Body of pancreas (tissue), 4 donors: ENCODE measurements around the gene CDKN2D. TPM values are rescaled to one million over a fixed set of nuclear protein-coding genes. Genes with fewer than 3 reads are reported as not detected.

Experiments used
- ATAC-seq: fragments of 150-250 bp; one replicate; pipeline ENCODE4 v1.9.1; 2016
- DNase-seq, 4 donors: peaks; one replicate each; pipeline ENCODE4 v3.0.0-alpha.2; 2019
- H3K27ac ChIP-seq, 4 donors: fragments of 200-600 bp; sonication (generic); 1 replicate in 3 of 4; 2 replicates in 1 of 4; pipeline versions ENCODE4 v1.5.1 to v1.6.1; 2016 to 2019; ENCODE audit warnings: mild to moderate bottlenecking in 1 of 4, mixed read lengths in 1 of 4, moderate library complexity in 1 of 4
- H3K27me3 ChIP-seq, 2 donors: fragments of 200-600 bp; sonication (generic); one replicate each; pipeline ENCODE4 v1.6.0; 2016; ENCODE audit warnings: mild to moderate bottlenecking in 1 of 2
- H3K36me3 ChIP-seq, 2 donors: fragments of 200-600 bp; sonication (generic); replicated peaks in 1 of 2; 2 replicates each; pipeline ENCODE4 v1.5.1; 2016; ENCODE audit warnings: low read depth in 2 of 2; ENCODE audit not compliant: insufficient read depth in 1 of 2
- H3K4me1 ChIP-seq: fragments of 200-600 bp; sonication (generic); one replicate; pipeline ENCODE4 v1.6.0; 2016
- H3K4me3 ChIP-seq, 2 donors: fragments of 200-600 bp; sonication (generic); 1 replicate in 1 of 2; 2 replicates in 1 of 2; pipeline ENCODE4 v1.5.1; 2016 to 2019
- H3K9me3 ChIP-seq, 3 donors: fragments of 200-600 bp; sonication (generic); 1 replicate in 2 of 3; 2 replicates in 1 of 3; pipeline ENCODE4 v1.5.1; 2016
- CTCF ChIP-seq, 7 experiments: fragments of 450-650 bp in 4 of 7; fragments of 200-600 bp in 3 of 7; sonication (generic) in 3 of 7; IDR thresholded peaks; one replicate each; pipeline ENCODE4 v1.5.1; 2016 to 2019; ENCODE audit warnings: antibody characterized with exemption in 7 of 7
- POLR2A ChIP-seq, 3 donors: fragments of 450-650 bp; IDR thresholded peaks; one replicate each; pipeline ENCODE4 v1.6.1; 2016; ENCODE audit warnings: antibody characterized with exemption in 3 of 3, mild to moderate bottlenecking in 2 of 3
- WGBS, 2 donors: methylation state at CpG; one replicate each; pipeline ENCODE4 v1.1.5; 2017; 5-methylcytosine and 5-hydroxymethylcytosine counted together
- intact Hi-C: fragments of 100-400 bp; cut with DNase I; formaldehyde crosslinking; loops from one replicate; pipeline ENCODE4 v1.15.1; 2023
- total RNA-seq, 2 donors: library from RNA; depleted of rRNA; stranded (reverse); fragments of >200 nt; gene quantifications; one replicate each; pipeline ENCODE4 v1.1.0, GENCODE V29; 2016

Gene CDKN2D
- total RNA-seq, 2 donors from 2014 or later, result 2.6 to 4.9 TPM

- Histone ChIP-seq H3K4me1 (peaks cover 25% of the 10 kb centered on the region), H3K27ac (no peak overlapping the region), H3K4me3 (no peak overlapping the region), H3K27me3 (no peaks in the 10 kb centered on the region), H3K36me3 (peaks cover 0 to 19% of the 10 kb centered on the region in 2 donors), H3K9me3 (no peaks in the 10 kb centered on the region)
- ATAC-seq (no peak), DNase-seq (no peak)
- intact Hi-C loops, result loop anchor here (5.0 kb wide), 1 partner anchor 70 kb away; no protein-coding TSS in a partner anchor
- 85 to 88% methylated on average over 5 of the region's 5 CpGs for WGBS, 2 donors
- TF ChIP-seq POLR2A (IDR thresholded peaks at IDR 0.05) (no peak), CTCF (IDR thresholded peaks at IDR 0.05) (no peak)
Observed at GRCh38 chr19:10562609-10563008, 6.2 kb downstream of the CDKN2D start.

GRCh38 chr19:10560154-10560553 lies 8.6 kb downstream of the CDKN2D start:
- 86 to 92% methylated on average over 7 of the region's 7 CpGs for WGBS, 2 donors

GRCh38 chr19:10557603-10558197 lies 11.1 kb downstream of the CDKN2D start:
- no peak overlapping the region for H3K27ac ChIP-seq
- WGBS, 2 donors, result 93 to 97% methylated on average over 14 to 31 of the region's 33 CpGs
- H3K36me3 ChIP-seq, result peaks cover 0 to 23% of the 10 kb centered on the region in 2 donors
- DNase-seq, result no peak
- no peak for ATAC-seq
- H3K4me1 ChIP-seq, result no peaks in the 10 kb centered on the region
- H3K27me3 ChIP-seq, result no peaks in the 10 kb centered on the region
- no peak overlapping the region for H3K4me3 ChIP-seq
- intact Hi-C loops, result no loop called here
- no peaks in the 10 kb centered on the region for H3K9me3 ChIP-seq
- TF ChIP-seq POLR2A (IDR thresholded peaks at IDR 0.05) (no peak), CTCF (IDR thresholded peaks at IDR 0.05) (no peak)

More at GRCh38 chr19:10560154-10560553, 8.6 kb downstream of the CDKN2D start:
- Histone ChIP-seq H3K9me3 (no peaks in the 10 kb centered on the region), H3K27ac (no peak overlapping the region), H3K27me3 (no peaks in the 10 kb centered on the region), H3K4me3 (no peak overlapping the region), H3K4me1 (peaks cover 7% of the 10 kb centered on the region), H3K36me3 (peaks cover 0 to 23% of the 10 kb centered on the region in 2 donors)
- ATAC-seq (no peak), DNase-seq (no peak)
- TF ChIP-seq POLR2A (IDR thresholded peaks at IDR 0.05), result no peak
- intact Hi-C loops, result loop anchor here (5.0 kb wide), 1 partner anchor 68 kb away; no protein-coding TSS in a partner anchor

GRCh38 chr19:10555610-10555973 lies 13.2 kb downstream of the CDKN2D start:
- peaks cover 0 to 25% of the 10 kb centered on the region in 2 donors for H3K36me3 ChIP-seq

More at GRCh38 chr19:10555610-10555973, 13.2 kb downstream of the CDKN2D start:
- WGBS, 2 donors, result 70 to 73% methylated on average over 6 to 7 of the region's 7 CpGs
- TF ChIP-seq POLR2A (IDR thresholded peaks at IDR 0.05) (no peak), CTCF (IDR thresholded peaks at IDR 0.05) (no peak)
- Histone ChIP-seq H3K27ac (no peak overlapping the region), H3K9me3 (no peaks in the 10 kb centered on the region), H3K27me3 (no peaks in the 10 kb centered on the region), H3K4me1 (no peaks in the 10 kb centered on the region), H3K4me3 (no peak overlapping the region)
- DNase-seq, result no peak
- intact Hi-C loops, result no loop called here
- no peak for ATAC-seq
